Endodermal cell (in vitro differentiated cells): ENCODE results near the gene LDOC1. TPM values are rescaled to one million over a fixed set of nuclear protein-coding genes. Genes with fewer than 3 reads are reported as not detected.
"Not testable (repeated sequence)": the region's sequence is repeated elsewhere in the genome, so short reads cannot be mapped to it uniquely, and the experiment has no call there.

Experiments used
- DNase-seq: peaks from one replicate; pipeline ENCODE4 v3.0.0-alpha.2; 2017
- H3K27ac ChIP-seq: 2 replicates; pipeline ENCODE4 v1.5.1; 2013; ENCODE audit warnings: mild to moderate bottlenecking, low read depth, low read length, moderate library complexity
- H3K27me3 ChIP-seq: 2 replicates; pipeline ENCODE4 v1.6.1; 2013; ENCODE audit warnings: mild to moderate bottlenecking, low read length, moderate library complexity; ENCODE audit not compliant: insufficient read depth, control insufficient read depth, poor library complexity, severe bottlenecking
- H3K36me3 ChIP-seq: 2 replicates; pipeline ENCODE4 v1.7.0; 2013; ENCODE audit warnings: mild to moderate bottlenecking, low read length, moderate library complexity; ENCODE audit not compliant: control insufficient read depth, insufficient read depth
- H3K4me1 ChIP-seq: one replicate; pipeline ENCODE4 v1.7.0; 2013; ENCODE audit warnings: low read length; ENCODE audit not compliant: control insufficient read depth, insufficient read depth
- H3K4me3 ChIP-seq: 2 replicates; pipeline ENCODE4 v1.5.1; 2013; ENCODE audit warnings: mild to moderate bottlenecking, low read length, moderate library complexity
- H3K9ac ChIP-seq: 2 replicates; pipeline ENCODE4 v1.6.1; 2013; ENCODE audit warnings: mild to moderate bottlenecking, low read length, moderate library complexity; ENCODE audit not compliant: poor library complexity, severe bottlenecking; ENCODE audit errors: extremely low read depth
- H3K9me3 ChIP-seq: 2 replicates; pipeline ENCODE4 v1.6.1; 2013; ENCODE audit warnings: mild to moderate bottlenecking, low read length, moderate library complexity; ENCODE audit not compliant: control insufficient read depth
- H3K27ac Mint-ChIP-seq: 2 replicates; pipeline ENCODE4 v1.8.0; 2020; ENCODE audit warnings: mixed read lengths
- H3K27me3 Mint-ChIP-seq: 2 replicates; pipeline ENCODE4 v1.8.0; 2021; ENCODE audit warnings: mild to moderate bottlenecking, mixed read lengths; ENCODE audit not compliant: insufficient read depth
- H3K36me3 Mint-ChIP-seq: 2 replicates; pipeline ENCODE4 v1.8.0; 2020; ENCODE audit warnings: low read depth, mixed read lengths
- H3K4me1 Mint-ChIP-seq: 2 replicates; pipeline ENCODE4 v1.8.0; 2020; ENCODE audit warnings: mixed read lengths
- H3K4me3 Mint-ChIP-seq: 2 replicates; pipeline ENCODE4 v1.8.0; 2020; ENCODE audit warnings: mild to moderate bottlenecking, moderate library complexity, mixed read lengths
- H3K9me3 Mint-ChIP-seq: 2 replicates; pipeline ENCODE4 v1.8.0; 2020; ENCODE audit warnings: mild to moderate bottlenecking, mixed read lengths
- WGBS, 2 experiments: methylation state at CpG; one replicate each; pipeline versions ENCODE4 v1.1.5 to v1.1.7; 2013; ENCODE audit warnings: missing lambda C conversion rate in 2 of 2, mixed read lengths in 1 of 2; ENCODE audit not compliant: insufficient coverage in 1 of 2, insufficient read length in 1 of 2; 5-methylcytosine and 5-hydroxymethylcytosine counted together
- total RNA-seq, 2 donors: library from RNA; stranded (reverse); fragmentation: NEBNext Ultra II Directional in 1 of 2; extraction: Animal tissue kit (Norgen Biotek cat#: 25700) in 1 of 2; gene quantifications; 2 replicates in 1 of 2; 3 replicates in 1 of 2; pipeline ENCODE4 v1.2.1, GENCODE V29; 2021
- TF ChIP-seq, protein P1 (sequence below): fragments of 200-600 bp; sonication (generic); conservative IDR thresholded peaks from 2 replicates; pipeline ENCODE4 v1.5.0; 2021; ENCODE audit warnings: antibody characterized with exemption, mild to moderate bottlenecking

The LDOC1 gene
- total RNA-seq, 2 donors from 2014 or later, result 60.6 to 71.0 TPM

DNA sequence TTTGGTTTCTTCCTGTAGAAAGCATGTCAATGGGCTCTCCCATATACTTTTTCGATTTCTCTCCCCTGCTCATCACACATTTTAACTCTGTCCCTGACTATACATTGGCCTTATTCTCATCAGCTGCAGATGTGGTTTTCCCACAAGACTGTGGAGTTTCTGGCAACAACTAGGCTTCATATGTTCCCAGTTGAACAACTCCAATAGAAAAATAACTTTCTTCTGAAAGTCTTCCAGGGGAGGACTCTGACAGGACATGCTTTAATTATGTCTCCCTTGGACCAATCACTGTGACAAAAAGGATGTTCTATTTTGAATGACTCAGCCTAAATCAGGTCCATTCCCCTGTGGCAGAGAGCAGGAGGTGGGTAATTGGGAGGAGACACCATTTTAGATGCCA is 37.3 kb upstream of the LDOC1 start:
- 90% methylated on average over 1 of the region's 1 CpG; no CpG with 5 or more reads in 1 of the 2 experiments for WGBS, 2 experiments
- Histone ChIP-seq H3K9me3 (no peaks in the 10 kb centered on the region), H3K36me3 (no peaks in the 10 kb centered on the region), H3K9ac (no peak overlapping the region), H3K4me3 (no peak overlapping the region), H3K4me1 (no peaks in the 10 kb centered on the region), H3K27me3 (no peaks in the 10 kb centered on the region), H3K27ac (no peak overlapping the region)
- TF ChIP-seq, protein P1, sequence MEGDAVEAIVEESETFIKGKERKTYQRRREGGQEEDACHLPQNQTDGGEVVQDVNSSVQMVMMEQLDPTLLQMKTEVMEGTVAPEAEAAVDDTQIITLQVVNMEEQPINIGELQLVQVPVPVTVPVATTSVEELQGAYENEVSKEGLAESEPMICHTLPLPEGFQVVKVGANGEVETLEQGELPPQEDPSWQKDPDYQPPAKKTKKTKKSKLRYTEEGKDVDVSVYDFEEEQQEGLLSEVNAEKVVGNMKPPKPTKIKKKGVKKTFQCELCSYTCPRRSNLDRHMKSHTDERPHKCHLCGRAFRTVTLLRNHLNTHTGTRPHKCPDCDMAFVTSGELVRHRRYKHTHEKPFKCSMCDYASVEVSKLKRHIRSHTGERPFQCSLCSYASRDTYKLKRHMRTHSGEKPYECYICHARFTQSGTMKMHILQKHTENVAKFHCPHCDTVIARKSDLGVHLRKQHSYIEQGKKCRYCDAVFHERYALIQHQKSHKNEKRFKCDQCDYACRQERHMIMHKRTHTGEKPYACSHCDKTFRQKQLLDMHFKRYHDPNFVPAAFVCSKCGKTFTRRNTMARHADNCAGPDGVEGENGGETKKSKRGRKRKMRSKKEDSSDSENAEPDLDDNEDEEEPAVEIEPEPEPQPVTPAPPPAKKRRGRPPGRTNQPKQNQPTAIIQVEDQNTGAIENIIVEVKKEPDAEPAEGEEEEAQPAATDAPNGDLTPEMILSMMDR, result no peak
- Mint-ChIP-seq H3K9me3 (peaks cover 37% of the 10 kb centered on the region), H3K36me3 (no peaks in the 10 kb centered on the region), H3K4me1 (no peaks in the 10 kb centered on the region), H3K27ac (no peak overlapping the region), H3K27me3 (no peaks in the 10 kb centered on the region), H3K4me3 (no peak overlapping the region)
- DNase-seq, result no peak

DNA sequence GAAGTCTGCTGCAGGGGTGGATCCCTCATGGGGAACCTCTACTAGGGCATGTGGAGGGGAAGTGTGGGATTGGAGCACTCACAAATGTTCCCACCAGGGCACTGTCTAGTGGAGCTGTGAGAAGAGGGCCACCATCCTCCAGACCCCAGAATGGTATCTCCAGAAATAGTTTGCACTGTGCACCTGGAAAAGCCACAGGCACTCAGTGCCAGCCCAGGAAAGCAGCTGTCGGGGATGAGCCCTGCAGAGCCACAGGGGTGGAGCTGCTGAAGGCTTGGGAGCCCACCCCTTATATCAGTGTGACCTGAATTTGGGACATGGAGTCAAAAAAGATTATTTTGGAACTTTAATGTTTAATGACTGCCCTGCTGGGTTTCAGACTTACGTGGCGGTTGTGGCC is 25.0 kb upstream of the LDOC1 start:
- no peak overlapping the region for H3K4me3 ChIP-seq
- Mint-ChIP-seq H3K27me3 (no peaks in the 10 kb centered on the region), H3K36me3 (no peaks in the 10 kb centered on the region), H3K9me3 (peaks cover 66% of the 10 kb centered on the region), H3K4me1 (no peaks in the 10 kb centered on the region), H3K4me3 (no peak overlapping the region), H3K27ac (no peak overlapping the region)
- no peak for DNase-seq
- no peak overlapping the region for H3K27ac ChIP-seq
- no peaks in the 10 kb centered on the region for H3K36me3 ChIP-seq
- WGBS, 2 experiments, result 97% methylated on average over 3 of the region's 3 CpGs; no CpG with 5 or more reads in 1 of the 2 experiments
- no peaks in the 10 kb centered on the region for H3K4me1 ChIP-seq
- H3K9ac ChIP-seq, result no peak overlapping the region
- no peaks in the 10 kb centered on the region for H3K9me3 ChIP-seq
- TF ChIP-seq, protein P1, result no peak
- no peaks in the 10 kb centered on the region for H3K27me3 ChIP-seq

- 99 to 100% methylated on average over 2 to 24 of the region's 24 CpGs for WGBS, 2 experiments
- DNase-seq, H3K27ac Mint-ChIP-seq, H3K4me3 ChIP-seq, H3K4me1 ChIP-seq, H3K27me3 Mint-ChIP-seq, H3K27ac ChIP-seq, H3K36me3 ChIP-seq, H3K27me3 ChIP-seq, H3K9me3 ChIP-seq, H3K4me3 Mint-ChIP-seq, H3K4me1 Mint-ChIP-seq, H3K9ac ChIP-seq: not testable (repeated sequence)
- Mint-ChIP-seq H3K36me3 (peaks cover 14% of the 10 kb centered on the region), H3K9me3 (peaks cover 66% of the 10 kb centered on the region)
These were observed 11.6 kb upstream of the LDOC1 start for GRCh38 chrX:141188573-141188972.

GRCh38 chrX:141185366-141185765 is 8.4 kb upstream of the LDOC1 start:
- no peak for DNase-seq
- peaks cover 61% of the 10 kb centered on the region for H3K9me3 Mint-ChIP-seq
- Histone ChIP-seq H3K27ac (no peak overlapping the region), H3K9me3 (no peaks in the 10 kb centered on the region), H3K27me3 (no peaks in the 10 kb centered on the region), H3K4me3 (no peak overlapping the region), H3K4me1 (no peaks in the 10 kb centered on the region), H3K9ac (no peak overlapping the region), H3K36me3 (no peaks in the 10 kb centered on the region)
- no peaks in the 10 kb centered on the region for H3K27me3 Mint-ChIP-seq
- H3K4me1 Mint-ChIP-seq, result no peaks in the 10 kb centered on the region
- no peak overlapping the region for H3K4me3 Mint-ChIP-seq
- peaks cover 12% of the 10 kb centered on the region for H3K36me3 Mint-ChIP-seq
- TF ChIP-seq, protein P1, result no peak
- 97 to 100% methylated on average over 2 to 5 of the region's 5 CpGs for whole genome bisulfite sequencing, 2 experiments
- no peak overlapping the region for H3K27ac Mint-ChIP-seq
